ENCODE measurements around the gene MYEF2.

DNA sequence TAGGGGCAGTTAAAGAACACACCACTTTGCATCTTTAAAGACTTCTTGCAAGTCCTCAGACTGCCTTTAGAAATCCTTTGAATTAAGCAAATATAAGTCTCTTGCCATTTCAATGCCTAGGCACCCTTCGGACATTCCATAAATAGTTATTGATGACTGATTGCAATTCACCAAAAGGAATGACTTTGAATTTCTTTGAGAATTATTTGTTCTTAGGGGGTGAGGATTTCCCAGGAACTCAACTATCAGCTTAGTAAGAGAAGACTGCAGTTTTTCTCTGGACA, 495 bp upstream of the MYEF2 start:
- TF ChIP-seq, protein P1, sequence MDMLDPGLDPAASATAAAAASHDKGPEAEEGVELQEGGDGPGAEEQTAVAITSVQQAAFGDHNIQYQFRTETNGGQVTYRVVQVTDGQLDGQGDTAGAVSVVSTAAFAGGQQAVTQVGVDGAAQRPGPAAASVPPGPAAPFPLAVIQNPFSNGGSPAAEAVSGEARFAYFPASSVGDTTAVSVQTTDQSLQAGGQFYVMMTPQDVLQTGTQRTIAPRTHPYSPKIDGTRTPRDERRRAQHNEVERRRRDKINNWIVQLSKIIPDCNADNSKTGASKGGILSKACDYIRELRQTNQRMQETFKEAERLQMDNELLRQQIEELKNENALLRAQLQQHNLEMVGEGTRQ (CRISPR knock-in tag; IDR thresholded peaks at IDR 0.05) = no peak
- TF ChIP-seq, protein P2, sequence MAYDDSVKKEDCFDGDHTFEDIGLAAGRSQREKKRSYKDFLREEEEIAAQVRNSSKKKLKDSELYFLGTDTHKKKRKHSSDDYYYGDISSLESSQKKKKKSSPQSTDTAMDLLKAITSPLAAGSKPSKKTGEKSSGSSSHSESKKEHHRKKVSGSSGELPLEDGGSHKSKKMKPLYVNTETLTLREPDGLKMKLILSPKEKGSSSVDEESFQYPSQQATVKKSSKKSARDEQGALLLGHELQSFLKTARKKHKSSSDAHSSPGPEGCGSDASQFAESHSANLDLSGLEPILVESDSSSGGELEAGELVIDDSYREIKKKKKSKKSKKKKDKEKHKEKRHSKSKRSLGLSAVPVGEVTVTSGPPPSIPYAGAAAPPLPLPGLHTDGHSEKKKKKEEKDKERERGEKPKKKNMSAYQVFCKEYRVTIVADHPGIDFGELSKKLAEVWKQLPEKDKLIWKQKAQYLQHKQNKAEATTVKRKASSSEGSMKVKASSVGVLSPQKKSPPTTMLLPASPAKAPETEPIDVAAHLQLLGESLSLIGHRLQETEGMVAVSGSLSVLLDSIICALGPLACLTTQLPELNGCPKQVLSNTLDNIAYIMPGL (CRISPR knock-in tag; IDR thresholded peaks at IDR 0.05) = no peak
- TF ChIP-seq, protein P3, sequence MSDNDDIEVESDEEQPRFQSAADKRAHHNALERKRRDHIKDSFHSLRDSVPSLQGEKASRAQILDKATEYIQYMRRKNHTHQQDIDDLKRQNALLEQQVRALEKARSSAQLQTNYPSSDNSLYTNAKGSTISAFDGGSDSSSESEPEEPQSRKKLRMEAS (CRISPR knock-in tag; IDR thresholded peaks at IDR 0.05) = no peak
- TF ChIP-seq, protein P4, sequence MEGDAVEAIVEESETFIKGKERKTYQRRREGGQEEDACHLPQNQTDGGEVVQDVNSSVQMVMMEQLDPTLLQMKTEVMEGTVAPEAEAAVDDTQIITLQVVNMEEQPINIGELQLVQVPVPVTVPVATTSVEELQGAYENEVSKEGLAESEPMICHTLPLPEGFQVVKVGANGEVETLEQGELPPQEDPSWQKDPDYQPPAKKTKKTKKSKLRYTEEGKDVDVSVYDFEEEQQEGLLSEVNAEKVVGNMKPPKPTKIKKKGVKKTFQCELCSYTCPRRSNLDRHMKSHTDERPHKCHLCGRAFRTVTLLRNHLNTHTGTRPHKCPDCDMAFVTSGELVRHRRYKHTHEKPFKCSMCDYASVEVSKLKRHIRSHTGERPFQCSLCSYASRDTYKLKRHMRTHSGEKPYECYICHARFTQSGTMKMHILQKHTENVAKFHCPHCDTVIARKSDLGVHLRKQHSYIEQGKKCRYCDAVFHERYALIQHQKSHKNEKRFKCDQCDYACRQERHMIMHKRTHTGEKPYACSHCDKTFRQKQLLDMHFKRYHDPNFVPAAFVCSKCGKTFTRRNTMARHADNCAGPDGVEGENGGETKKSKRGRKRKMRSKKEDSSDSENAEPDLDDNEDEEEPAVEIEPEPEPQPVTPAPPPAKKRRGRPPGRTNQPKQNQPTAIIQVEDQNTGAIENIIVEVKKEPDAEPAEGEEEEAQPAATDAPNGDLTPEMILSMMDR (IDR thresholded peaks at IDR 0.05) = no peak
- TF ChIP-seq FOXJ3 (CRISPR knock-in tag; IDR thresholded peaks at IDR 0.05; ENCODE audit: borderline replicate concordance) = no peak

Data from WTC11 (cell line).